Hematopoietic multipotent progenitor cell (in vitro differentiated cells): ENCODE results near the gene PROS1. TPM values are rescaled to one million over a fixed set of nuclear protein-coding genes. Genes with fewer than 3 reads are reported as not detected.

Experiments
- DNase-seq, 3 donors: peaks; one replicate each; pipeline ENCODE4 v3.0.0-alpha.2; 2011 to 2015; ENCODE audit warnings: low read depth in 2 of 3, low spot score in 2 of 3
- total RNA-seq: library from RNA; depleted of rRNA; stranded (reverse); fragments of >200 nt; gene quantifications from one replicate; pipeline ENCODE4 v1.2.3, GENCODE V29; 2012

PROS1 gene
- total RNA-seq: 0.54 TPM

GRCh38 chr3:93973131-93974126, at the start of gene PROS1:
Gene PROS1, minus strand, starts transcription at chr3:93973896. Its CDS starts 147 bp downstream, at chr3:93973749.
- peak; percentile 19 to 61 (median 53) for DNase-seq

GRCh38 chr3:94020293-94020692, 46.6 kb upstream of the PROS1 start:
- DNase-seq: no peak

GRCh38 chr3:94019659-94020058, 46.0 kb upstream of the PROS1 start:
- DNase-seq: no peak

GRCh38 chr3:94015025-94015424, 41.3 kb upstream of the PROS1 start:
- DNase-seq: no peak

GRCh38 chr3:94012185-94012584, 38.5 kb upstream of the PROS1 start:
- DNase-seq: no peak

GRCh38 chr3:94011233-94011711, 37.6 kb upstream of the PROS1 start:
- DNase-seq: no peak

GRCh38 chr3:94009608-94010007, 35.9 kb upstream of the PROS1 start:
- DNase-seq: no peak

- DNase-seq: no peak
Measured at GRCh38 chr3:94008253-94008652, 34.6 kb upstream of the PROS1 start.

GRCh38 chr3:94004301-94004910, 30.7 kb upstream of the PROS1 start:
- DNase-seq: peak in 2 of 3 donors; percentile 55 to 74

- no peak for DNase-seq
Measured at GRCh38 chr3:94001827-94002495, 28.3 kb upstream of the PROS1 start.

- DNase-seq: no peak
Measured at GRCh38 chr3:94001191-94001590, 27.5 kb upstream of the PROS1 start.

- DNase-seq: no peak
Measured at GRCh38 chr3:93994056-93994455, 20.4 kb upstream of the PROS1 start.

- DNase-seq: no peak
Measured at GRCh38 chr3:93992207-93992606, 18.5 kb upstream of the PROS1 start.

GRCh38 chr3:93991631-93992030, 17.9 kb upstream of the PROS1 start:
- no peak for DNase-seq

GRCh38 chr3:93989241-93989640, 15.5 kb upstream of the PROS1 start:
- DNase-seq: no peak

- DNase-seq: no peak
Measured at GRCh38 chr3:93988764-93989163, 15.1 kb upstream of the PROS1 start.

- DNase-seq: no peak
Measured at GRCh38 chr3:93988283-93988682, 14.6 kb upstream of the PROS1 start.

GRCh38 chr3:93984618-93985017, 10.9 kb upstream of the PROS1 start:
- no peak for DNase-seq

GRCh38 chr3:93983408-93983807, 9.7 kb upstream of the PROS1 start:
- no peak for DNase-seq

- DNase-seq: no peak
Measured at GRCh38 chr3:93981649-93982048, 8.0 kb upstream of the PROS1 start.
